DMS 273 (cell line): Measurements from ENCODE around the gene SYT9.

Source experiments
- DNase-seq: peaks from one replicate; lab custom pipeline; 2025; ENCODE audit not compliant: unreplicated experiment; lab: John Stamatoyannopoulos, UW

Gene SYT9

GRCh38 chr11:7272373-7272772 lies 20.7 kb downstream of the SYT9 start:
- DNase-seq = no peak

GRCh38 chr11:7275133-7275532 lies 23.4 kb downstream of the SYT9 start:
- no peak for DNase-seq

- peak; percentile 24 for DNase-seq
Measured at GRCh38 chr11:7278314-7278917, 26.7 kb downstream of the SYT9 start.

DNA sequence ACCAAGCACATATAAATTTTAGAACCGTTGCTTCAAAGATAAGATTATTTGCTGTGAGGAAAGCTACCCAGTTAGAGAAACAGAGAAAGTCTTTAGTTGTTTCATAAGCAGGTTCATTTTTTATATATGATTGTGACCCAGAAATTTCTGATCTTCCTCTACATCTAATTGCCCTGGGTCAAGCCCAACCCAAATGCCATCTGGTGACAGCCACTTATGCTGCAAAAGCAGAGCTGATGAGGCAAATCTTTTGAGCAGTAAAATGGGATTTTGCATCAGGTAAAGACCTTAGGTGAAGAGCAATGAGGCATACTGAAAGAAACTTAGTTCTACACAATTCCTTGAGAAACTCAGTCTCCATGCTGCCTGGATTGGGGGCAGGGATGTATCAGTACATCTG lies 28.0 kb downstream of the SYT9 start:
- DNase-seq = no peak

- no peak for DNase-seq
Measured at GRCh38 chr11:7281079-7281478, 29.4 kb downstream of the SYT9 start.

- DNase-seq = no peak
Measured at GRCh38 chr11:7281809-7282208, 30.1 kb downstream of the SYT9 start.

GRCh38 chr11:7286178-7286577 lies 34.5 kb downstream of the SYT9 start:
- no peak for DNase-seq

DNA sequence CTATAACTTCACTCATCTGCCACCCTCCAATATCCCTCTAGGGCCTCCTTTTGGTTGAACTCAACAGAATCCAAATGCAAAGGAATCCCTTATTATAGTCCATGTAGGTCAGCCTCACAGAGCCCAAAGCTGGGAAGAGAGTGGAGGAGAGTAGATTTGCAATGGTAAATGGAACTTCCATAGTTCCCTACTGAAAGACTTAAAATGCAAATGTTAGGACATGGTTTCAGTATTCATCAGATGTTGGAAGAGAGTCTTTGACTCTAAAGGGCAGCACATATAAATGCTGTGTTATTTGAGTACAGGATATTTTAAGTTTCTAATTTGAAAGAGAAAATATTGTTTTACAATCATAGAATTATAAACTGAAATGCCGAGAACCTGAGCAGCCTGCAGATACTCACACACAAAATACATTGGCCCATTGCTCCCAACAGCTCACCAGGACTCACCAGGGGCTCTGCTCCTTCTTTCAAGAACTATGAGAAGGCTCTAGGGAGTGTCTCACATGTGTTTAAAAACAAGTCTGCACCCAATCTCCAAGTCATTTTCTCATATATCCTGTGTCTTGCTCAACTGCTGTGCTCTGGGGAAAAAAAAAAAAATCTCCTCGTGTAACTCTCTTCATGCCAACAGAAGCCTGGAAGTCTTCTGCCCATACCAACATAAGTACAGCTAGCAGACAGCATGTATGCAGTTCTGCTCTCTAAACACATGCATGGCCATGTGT lies 39.6 kb downstream of the SYT9 start:
- DNase-seq = no peak

GRCh38 chr11:7292922-7293321 lies 41.2 kb downstream of the SYT9 start:
- DNase-seq = no peak

GRCh38 chr11:7299393-7299792 lies 47.7 kb downstream of the SYT9 start:
- no peak for DNase-seq

- DNase-seq = no peak
Measured at GRCh38 chr11:7300281-7300680, 48.6 kb downstream of the SYT9 start.

- DNase-seq = no peak
Measured at GRCh38 chr11:7303146-7303545, 51.4 kb downstream of the SYT9 start.

DNA sequence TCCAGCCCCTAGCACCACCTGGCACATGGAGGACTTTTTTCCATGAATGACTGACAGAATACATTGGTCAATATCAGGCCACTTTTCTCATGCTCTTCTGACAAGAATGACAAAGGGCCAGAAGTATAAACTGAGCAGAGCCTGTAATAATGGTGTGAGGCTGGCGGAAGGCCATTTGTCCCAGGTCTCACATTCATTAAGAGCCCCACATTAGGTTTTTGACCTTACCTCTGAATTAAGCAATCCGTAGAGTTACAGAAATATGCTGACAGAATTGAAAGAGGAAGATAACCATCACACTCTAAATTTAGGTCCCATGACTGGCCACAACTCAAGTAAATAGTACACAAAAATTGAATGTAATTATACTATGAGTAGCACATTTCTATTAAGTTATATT lies 55.2 kb downstream of the SYT9 start:
- no peak for DNase-seq

DNA sequence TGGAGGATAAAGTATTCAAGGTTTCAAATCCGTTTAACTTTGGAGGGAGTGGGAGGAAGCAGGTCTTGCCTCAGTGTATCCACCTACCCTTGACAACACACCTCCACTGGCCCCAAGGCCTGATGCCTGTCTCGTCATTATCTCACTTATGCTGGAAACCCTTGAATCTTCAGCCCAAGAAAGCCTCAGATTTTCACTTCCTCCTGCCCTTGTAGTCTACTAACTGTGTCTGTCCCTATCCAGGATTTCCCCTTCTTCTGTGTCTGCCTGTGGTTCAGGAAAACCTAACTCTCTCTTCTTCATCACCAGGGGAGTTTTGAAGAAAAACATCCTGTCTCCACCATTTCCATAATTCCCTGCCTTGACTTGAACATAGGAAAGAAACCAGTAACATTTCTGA lies 56.1 kb downstream of the SYT9 start:
- no peak for DNase-seq

DNA sequence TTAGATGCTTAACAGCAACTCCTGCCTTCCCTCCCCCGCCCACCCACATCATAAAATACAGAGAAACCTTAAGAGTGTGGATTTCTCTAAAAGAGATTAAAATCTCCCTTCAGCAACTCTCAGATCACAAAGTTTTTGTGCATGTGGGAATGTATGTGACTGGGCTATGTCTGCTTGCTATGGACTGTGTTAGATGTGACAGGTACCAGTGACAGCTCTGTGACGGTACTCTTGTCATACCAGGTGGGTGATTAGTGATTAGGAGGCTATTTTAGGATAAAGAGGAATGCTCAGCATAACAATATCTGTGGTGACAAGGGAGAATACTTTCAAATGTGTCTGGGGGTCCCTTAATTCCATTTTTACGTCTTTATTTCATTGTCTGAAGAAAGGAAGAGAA lies 60.2 kb downstream of the SYT9 start:
- no peak for DNase-seq

DNA sequence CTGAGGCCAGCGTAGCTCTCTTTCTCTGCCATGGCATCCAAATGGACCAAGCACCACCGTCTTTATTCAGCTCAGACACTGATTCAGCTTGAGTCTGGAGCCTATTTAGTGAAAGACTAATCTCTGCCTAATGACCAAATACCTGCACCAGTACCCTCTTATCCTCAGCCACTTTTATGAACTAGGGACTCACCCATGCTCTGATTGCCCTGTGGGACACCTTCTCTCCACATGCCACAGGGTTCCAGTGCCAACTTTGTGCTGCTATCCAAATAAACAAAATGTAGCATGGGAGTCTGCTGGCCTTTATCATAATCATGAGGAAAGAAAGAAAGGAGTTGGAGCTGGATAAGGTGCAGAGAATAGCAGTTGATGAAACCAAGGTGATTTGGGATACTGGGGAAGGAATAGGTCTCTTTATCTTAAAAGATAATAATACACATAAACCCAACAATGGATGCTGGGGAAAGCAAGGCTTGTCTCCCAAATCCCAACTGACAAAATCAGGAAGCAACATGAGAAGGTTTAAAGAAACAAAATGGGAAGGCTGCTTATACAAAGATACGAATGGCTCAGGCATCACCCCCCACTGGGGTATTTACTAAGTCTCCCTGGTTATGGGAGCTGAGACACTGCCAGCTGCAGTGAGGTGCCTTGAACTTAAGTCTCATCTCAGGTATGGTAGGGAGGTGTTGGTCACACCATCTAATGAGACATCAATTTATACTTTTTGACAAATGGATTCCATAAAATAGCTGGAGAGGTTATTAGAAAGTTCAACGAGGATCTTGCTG lies 63.3 kb downstream of the SYT9 start:
- no peak for DNase-seq

GRCh38 chr11:7319501-7319900 lies 67.8 kb downstream of the SYT9 start:
- DNase-seq = no peak

DNA sequence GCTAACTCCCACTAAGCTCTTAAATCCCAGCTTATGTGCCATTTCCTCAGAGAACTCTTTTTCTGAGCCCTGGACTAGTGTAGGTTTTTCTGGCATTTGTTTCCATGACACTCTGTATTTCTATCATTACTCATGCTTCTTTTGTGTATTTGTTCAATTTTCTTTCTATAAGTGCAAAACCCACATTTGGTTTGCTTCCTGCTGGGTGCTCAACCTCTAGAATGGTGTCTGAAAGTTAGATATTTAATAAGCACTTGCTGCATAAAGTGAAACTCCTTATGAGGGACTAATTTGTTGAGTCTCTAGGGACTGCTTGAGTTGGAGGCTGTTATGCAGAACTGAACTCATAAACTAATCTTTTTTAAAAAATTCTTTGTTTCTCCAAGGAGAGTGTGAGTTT lies 68.6 kb downstream of the SYT9 start:
- DNase-seq = no peak

- no peak for DNase-seq
Measured at GRCh38 chr11:7321473-7322450, 70.1 kb downstream of the SYT9 start.

GRCh38 chr11:7332451-7332850 lies 80.7 kb downstream of the SYT9 start:
- no peak for DNase-seq

- DNase-seq = no peak
Measured at GRCh38 chr11:7332962-7333361, 81.3 kb downstream of the SYT9 start.
